ENCODE data around the gene MCMBP. TPM values are rescaled to one million over a fixed set of nuclear protein-coding genes. Genes with fewer than 3 reads are reported as not detected.
A peak's percentile ranks its signal among the peaks of the same experiment; 100 is the strongest.
"Not testable (repeated sequence)": the region's sequence is repeated elsewhere in the genome, so short reads cannot be mapped to it uniquely, and the experiment has no call there.

Gene MCMBP, protein sequence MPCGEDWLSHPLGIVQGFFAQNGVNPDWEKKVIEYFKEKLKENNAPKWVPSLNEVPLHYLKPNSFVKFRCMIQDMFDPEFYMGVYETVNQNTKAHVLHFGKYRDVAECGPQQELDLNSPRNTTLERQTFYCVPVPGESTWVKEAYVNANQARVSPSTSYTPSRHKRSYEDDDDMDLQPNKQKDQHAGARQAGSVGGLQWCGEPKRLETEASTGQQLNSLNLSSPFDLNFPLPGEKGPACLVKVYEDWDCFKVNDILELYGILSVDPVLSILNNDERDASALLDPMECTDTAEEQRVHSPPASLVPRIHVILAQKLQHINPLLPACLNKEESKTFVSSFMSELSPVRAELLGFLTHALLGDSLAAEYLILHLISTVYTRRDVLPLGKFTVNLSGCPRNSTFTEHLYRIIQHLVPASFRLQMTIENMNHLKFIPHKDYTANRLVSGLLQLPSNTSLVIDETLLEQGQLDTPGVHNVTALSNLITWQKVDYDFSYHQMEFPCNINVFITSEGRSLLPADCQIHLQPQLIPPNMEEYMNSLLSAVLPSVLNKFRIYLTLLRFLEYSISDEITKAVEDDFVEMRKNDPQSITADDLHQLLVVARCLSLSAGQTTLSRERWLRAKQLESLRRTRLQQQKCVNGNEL
- 10 to 100 TPM; 24.8 to 30.9 (median 28.3) TPM for total RNA-seq
- 15.4 TPM for polyA plus RNA-seq
- long read RNA-seq, donor 1, full-length matches to known transcripts: 61 of 86 reads
- long read RNA-seq, donor 1, partial matches to known transcripts: 7 of 86 reads
- long read RNA-seq, donor 1, other reads (novel, unspliced or antisense): 18 of 86 reads
- long read RNA-seq, donor 2, full-length matches to known transcripts: 25 of 30 reads
- long read RNA-seq, donor 2, partial matches to known transcripts: 3 of 30 reads
- long read RNA-seq, donor 2, other reads (novel, unspliced or antisense): 2 of 30 reads
- long read RNA-seq, donor 3, full-length matches to known transcripts: 4 of 13 reads
- long read RNA-seq, donor 3, partial matches to known transcripts: 6 of 13 reads
- long read RNA-seq, donor 3, other reads (novel, unspliced or antisense): 3 of 13 reads
- long read RNA-seq, donor 4, full-length matches to known transcripts: 29 of 41 reads
- long read RNA-seq, donor 4, partial matches to known transcripts: 3 of 41 reads
- long read RNA-seq, donor 4, other reads (novel, unspliced or antisense): 9 of 41 reads

DNA sequence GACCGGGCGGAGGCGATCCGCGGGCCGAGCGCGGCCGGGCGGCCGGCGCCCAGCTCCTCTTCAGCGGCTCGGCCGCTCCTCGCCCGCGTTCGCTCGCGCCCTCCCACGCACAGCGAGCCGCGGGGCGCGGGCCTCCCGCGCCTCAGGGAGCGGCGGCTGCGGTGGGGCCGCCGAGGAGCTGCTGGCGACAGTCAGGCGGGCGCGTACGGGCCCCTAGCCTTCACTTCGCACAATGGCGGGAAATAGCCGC lies at the start of gene MCMBP:
MCMBP (minus strand) TSS at position 234 of the 250 bp plus-strand sequence. CDS start 259 bp downstream, outside the sequence.
- peak within 1 kb of the TSS; percentile 94 for H3K4me3 ChIP-seq (ENCODE audit: low read length)
- no peaks in the 10 kb centered on the region for H3K9me3 ChIP-seq (ENCODE audit: control insufficient read depth, low read length)
- intact Hi-C loops (cut with DNase I): no loop called here
- peaks cover 2% of the 10 kb centered on the region for H3K4me1 ChIP-seq (ENCODE audit: control insufficient read depth, insufficient read depth, low read length)
- H3K27ac ChIP-seq (ENCODE audit: low read length): peak within 1 kb of the TSS; percentile 92
- ATAC-seq (no peak), DNase-seq (no peak)
- no peaks in the 10 kb centered on the region for H3K27me3 ChIP-seq (ENCODE audit: control insufficient read depth, insufficient read depth)
- under 1% methylated on average over 42 of the region's 42 CpGs for WGBS

DNA sequence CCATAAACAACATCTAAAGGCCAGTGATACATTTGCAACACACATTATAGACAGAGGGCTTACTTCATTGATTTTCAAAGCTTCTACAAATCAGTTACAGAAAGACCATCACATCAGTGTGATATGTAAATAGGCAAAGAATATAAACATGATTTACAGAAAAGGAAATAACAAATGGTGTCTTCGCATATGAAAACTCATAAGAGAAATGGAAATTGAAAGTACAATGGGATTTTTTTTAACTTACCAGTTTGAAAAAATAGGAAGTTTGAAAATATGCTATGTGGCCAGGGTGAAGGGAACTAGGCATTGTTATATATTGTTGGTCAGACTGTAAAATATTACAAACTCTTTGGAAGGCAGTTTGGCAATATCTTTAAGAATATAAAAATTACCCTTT lies 47.2 kb upstream of the MCMBP start:
- ATAC-seq: no peak
- Histone ChIP-seq H3K4me3 (ENCODE audit: low read length) (no peak overlapping the region), H3K9me3 (ENCODE audit: control insufficient read depth, low read length) (no peaks in the 10 kb centered on the region), H3K27me3 (ENCODE audit: control insufficient read depth, insufficient read depth) (no peaks in the 10 kb centered on the region), H3K27ac (ENCODE audit: low read length) (no peak overlapping the region), H3K4me1 (ENCODE audit: control insufficient read depth, insufficient read depth, low read length) (no peaks in the 10 kb centered on the region)
- 93% methylated on average over 1 of the region's 1 CpG for WGBS
- intact Hi-C loops (cut with DNase I): no loop called here
- DNase-seq: no peak

DNA sequence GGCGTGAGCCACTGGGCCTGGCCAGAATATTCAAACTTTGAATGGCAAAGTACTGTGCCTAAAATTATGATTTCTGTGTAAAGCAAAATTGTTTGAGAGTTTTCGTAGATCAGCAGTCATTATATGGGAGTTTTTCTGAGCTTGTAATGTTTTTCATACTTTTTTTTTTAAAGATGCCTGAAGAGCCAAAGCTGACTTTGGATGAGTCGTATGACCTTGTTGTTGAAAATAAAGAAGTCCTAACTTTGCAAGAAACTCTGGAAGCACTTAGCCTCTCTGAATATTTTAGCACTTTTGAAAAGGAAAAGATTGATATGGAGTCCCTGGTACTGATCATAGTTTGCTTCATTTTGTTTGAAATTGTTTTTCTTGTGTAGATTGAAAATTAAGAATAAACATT lies 46.6 kb upstream of the MCMBP start:
- intact Hi-C loops (cut with DNase I): no loop called here
- Histone ChIP-seq H3K27me3 (ENCODE audit: control insufficient read depth, insufficient read depth) (no peaks in the 10 kb centered on the region), H3K27ac (ENCODE audit: low read length) (no peak overlapping the region), H3K9me3 (ENCODE audit: control insufficient read depth, low read length) (no peaks in the 10 kb centered on the region), H3K4me1 (ENCODE audit: control insufficient read depth, insufficient read depth, low read length) (no peaks in the 10 kb centered on the region), H3K4me3 (ENCODE audit: low read length) (no peak overlapping the region)
- DNase-seq (no peak), ATAC-seq (no peak)
- 90% methylated on average over 3 of the region's 3 CpGs for WGBS

DNA sequence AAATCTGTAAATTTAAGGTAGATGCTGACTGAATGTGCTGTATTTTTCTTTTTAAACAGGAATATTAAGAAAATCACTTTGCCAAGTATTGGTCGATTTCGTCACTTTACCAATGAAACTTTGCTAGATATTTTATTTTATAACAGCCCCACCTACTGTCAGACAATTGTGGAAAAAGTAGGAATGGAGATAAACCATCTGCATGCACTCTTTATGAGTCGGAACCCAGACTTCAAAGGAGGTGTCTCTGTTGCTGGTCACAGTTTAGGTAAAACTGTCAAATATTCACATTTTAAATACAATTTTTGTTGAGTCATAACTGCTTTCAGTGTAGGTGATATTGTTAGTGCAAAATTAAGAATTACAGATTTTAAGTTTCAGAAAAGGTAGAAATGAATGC lies 45.1 kb upstream of the MCMBP start:
- Histone ChIP-seq H3K27me3 (ENCODE audit: control insufficient read depth, insufficient read depth) (no peaks in the 10 kb centered on the region), H3K27ac (ENCODE audit: low read length) (no peak overlapping the region), H3K4me1 (ENCODE audit: control insufficient read depth, insufficient read depth, low read length) (no peaks in the 10 kb centered on the region), H3K9me3 (ENCODE audit: control insufficient read depth, low read length) (no peaks in the 10 kb centered on the region), H3K4me3 (ENCODE audit: low read length) (no peak overlapping the region)
- ATAC-seq: no peak
- intact Hi-C loops (cut with DNase I): no loop called here
- no peak for DNase-seq
- WGBS: 77% methylated on average over 3 of the region's 3 CpGs

DNA sequence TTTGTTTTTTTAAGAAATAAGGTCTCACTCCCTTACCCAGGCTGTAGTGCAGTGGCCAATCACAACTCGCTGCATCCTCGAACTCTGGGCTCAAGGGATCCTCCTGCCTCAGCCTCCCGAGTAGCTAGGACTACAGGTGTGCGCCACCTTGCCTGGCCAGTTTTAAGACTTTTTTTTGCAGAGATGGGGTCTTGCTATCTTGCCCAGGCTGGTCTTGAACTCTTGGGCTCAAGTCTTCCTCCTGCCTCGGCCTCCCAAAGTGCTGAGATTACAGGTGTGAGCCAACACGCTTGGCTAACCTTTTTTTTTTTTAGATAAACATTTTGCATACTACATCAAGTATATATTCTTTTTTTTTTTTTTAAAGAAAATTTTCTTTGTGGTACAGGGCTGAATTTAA lies 38.0 kb upstream of the MCMBP start:
- no peak overlapping the region for H3K27ac ChIP-seq (ENCODE audit: low read length)
- WGBS: 97% methylated on average over 6 of the region's 6 CpGs
- DNase-seq: no peak
- no peaks in the 10 kb centered on the region for H3K27me3 ChIP-seq (ENCODE audit: control insufficient read depth, insufficient read depth)
- intact Hi-C loops (cut with DNase I): no loop called here
- H3K4me3 ChIP-seq (ENCODE audit: low read length): no peak overlapping the region
- no peaks in the 10 kb centered on the region for H3K9me3 ChIP-seq (ENCODE audit: control insufficient read depth, low read length)
- ATAC-seq: no peak
- no peaks in the 10 kb centered on the region for H3K4me1 ChIP-seq (ENCODE audit: control insufficient read depth, insufficient read depth, low read length)

DNA sequence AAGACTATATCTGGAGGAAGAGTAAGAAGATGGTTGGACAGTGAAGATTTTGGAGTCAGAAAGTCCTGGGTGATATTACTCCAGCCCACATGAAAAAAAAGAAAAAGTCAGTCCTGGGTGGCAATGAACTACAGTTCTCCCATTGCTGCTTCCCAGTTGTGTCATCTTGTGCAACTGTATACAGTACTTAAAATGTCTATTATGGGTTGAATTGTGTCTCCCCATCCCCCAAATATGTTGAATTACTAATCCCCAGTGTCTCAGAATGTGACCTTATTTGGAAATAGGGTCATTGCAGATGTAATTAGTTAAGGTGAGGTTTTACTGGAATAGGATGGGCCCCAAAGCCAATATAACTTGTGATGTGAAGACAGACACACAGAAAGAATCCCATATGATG lies 35.5 kb upstream of the MCMBP start:
- intact Hi-C loops (cut with DNase I): no loop called here
- H3K4me3 ChIP-seq (ENCODE audit: low read length): no peak overlapping the region
- no peak for ATAC-seq
- no peaks in the 10 kb centered on the region for H3K4me1 ChIP-seq (ENCODE audit: control insufficient read depth, insufficient read depth, low read length)
- no peaks in the 10 kb centered on the region for H3K9me3 ChIP-seq (ENCODE audit: control insufficient read depth, low read length)
- no peak overlapping the region for H3K27ac ChIP-seq (ENCODE audit: low read length)
- no peaks in the 10 kb centered on the region for H3K27me3 ChIP-seq (ENCODE audit: control insufficient read depth, insufficient read depth)
- DNase-seq: no peak

DNA sequence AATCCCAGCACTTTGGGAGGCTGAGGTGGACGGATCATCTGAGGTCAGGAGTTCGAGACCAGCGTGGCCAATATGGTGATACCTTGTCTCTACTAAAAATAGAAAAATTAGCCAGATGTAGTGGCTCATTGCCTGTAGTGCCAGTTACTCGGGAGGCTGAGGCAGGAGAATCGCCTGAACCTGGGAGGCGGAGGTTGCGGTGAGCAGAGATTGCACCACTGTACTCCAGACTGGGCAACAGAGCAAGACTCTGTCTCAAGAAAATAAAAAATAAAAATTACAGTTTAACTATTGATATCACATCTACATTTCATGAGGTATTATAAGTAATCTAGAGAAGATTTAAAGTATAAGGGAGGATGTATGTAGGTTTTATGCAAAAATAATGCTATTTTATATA lies 35.1 kb upstream of the MCMBP start:
- ATAC-seq; intact Hi-C loops (cut with DNase I); DNase-seq; H3K4me3 ChIP-seq (ENCODE audit: low read length); H3K27ac ChIP-seq (ENCODE audit: low read length); H3K4me1 ChIP-seq (ENCODE audit: control insufficient read depth, insufficient read depth, low read length); H3K27me3 ChIP-seq (ENCODE audit: control insufficient read depth, insufficient read depth); H3K9me3 ChIP-seq (ENCODE audit: control insufficient read depth, low read length): not testable (repeated sequence)
- WGBS: 97% methylated on average over 7 of the region's 7 CpGs

DNA sequence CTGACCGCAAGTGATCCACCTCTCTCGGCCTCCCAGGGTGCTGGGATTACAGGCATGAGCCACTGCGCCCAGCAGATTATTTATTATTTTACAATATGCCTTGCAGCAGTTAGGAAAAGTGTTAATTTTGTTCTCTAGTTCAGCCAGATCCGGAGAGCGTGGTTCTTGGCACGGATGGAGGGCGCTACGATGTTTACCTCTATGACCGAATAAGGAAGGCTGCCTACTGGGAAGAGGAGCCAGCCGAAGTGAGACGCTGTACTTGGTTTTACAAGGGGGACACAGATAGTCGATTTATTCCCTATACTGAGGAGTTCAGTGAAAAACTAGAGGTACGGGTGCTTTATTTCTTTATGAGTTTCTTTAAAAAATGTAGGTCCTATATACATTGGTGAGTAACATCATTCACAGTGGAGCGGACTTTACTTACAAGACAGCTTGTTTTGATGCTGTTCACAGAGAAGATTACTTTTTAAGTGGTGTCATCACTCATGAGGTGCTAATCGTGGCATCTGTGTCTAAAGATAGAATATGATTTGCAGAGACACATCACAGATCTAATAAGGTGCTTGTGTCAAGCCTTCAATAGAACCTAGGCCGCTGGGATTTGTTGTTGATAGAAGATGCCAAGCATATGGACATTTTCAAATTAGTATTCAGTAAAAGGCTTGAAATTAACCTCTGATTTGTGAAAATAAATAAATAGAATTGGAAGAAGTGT lies 31.5 kb upstream of the MCMBP start:
- Histone ChIP-seq H3K4me1 (ENCODE audit: control insufficient read depth, insufficient read depth, low read length) (no peaks in the 10 kb centered on the region), H3K27me3 (ENCODE audit: control insufficient read depth, insufficient read depth) (no peaks in the 10 kb centered on the region), H3K27ac (ENCODE audit: low read length) (peak overlapping the region; percentile 13), H3K4me3 (ENCODE audit: low read length) (no peak overlapping the region), H3K9me3 (ENCODE audit: control insufficient read depth, low read length) (no peaks in the 10 kb centered on the region)
- intact Hi-C loops (cut with DNase I): no loop called here
- DNase-seq: no peak
- peak in 1 of 2 donors; percentile 55 for ATAC-seq
- 74% methylated on average over 16 of the region's 16 CpGs for WGBS

DNA sequence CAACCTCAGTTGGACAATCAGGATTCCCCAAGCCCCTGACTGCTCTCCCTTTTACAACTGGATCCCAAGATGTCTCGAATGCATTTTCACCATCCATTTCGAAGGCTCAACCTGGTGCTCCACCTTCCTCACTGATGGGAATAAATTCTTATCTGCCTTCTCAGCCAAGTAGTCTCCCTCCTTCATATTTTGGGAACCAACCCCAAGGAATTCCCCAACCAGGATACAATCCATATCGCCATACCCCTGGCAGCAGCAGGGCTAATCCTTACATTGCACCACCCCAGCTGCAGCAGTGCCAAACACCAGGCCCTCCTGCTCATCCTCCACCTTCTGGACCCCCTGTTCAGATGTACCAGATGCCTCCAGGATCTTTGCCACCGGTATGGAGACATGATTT lies 25.9 kb upstream of the MCMBP start:
- H3K27ac ChIP-seq (ENCODE audit: low read length): no peak overlapping the region
- intact Hi-C loops (cut with DNase I): no loop called here
- no peak for DNase-seq
- ATAC-seq: no peak
- no peaks in the 10 kb centered on the region for H3K27me3 ChIP-seq (ENCODE audit: control insufficient read depth, insufficient read depth)
- H3K4me3 ChIP-seq (ENCODE audit: low read length): no peak overlapping the region
- no peaks in the 10 kb centered on the region for H3K4me1 ChIP-seq (ENCODE audit: control insufficient read depth, insufficient read depth, low read length)
- no peaks in the 10 kb centered on the region for H3K9me3 ChIP-seq (ENCODE audit: control insufficient read depth, low read length)
- WGBS: 90% methylated on average over 4 of the region's 4 CpGs

DNA sequence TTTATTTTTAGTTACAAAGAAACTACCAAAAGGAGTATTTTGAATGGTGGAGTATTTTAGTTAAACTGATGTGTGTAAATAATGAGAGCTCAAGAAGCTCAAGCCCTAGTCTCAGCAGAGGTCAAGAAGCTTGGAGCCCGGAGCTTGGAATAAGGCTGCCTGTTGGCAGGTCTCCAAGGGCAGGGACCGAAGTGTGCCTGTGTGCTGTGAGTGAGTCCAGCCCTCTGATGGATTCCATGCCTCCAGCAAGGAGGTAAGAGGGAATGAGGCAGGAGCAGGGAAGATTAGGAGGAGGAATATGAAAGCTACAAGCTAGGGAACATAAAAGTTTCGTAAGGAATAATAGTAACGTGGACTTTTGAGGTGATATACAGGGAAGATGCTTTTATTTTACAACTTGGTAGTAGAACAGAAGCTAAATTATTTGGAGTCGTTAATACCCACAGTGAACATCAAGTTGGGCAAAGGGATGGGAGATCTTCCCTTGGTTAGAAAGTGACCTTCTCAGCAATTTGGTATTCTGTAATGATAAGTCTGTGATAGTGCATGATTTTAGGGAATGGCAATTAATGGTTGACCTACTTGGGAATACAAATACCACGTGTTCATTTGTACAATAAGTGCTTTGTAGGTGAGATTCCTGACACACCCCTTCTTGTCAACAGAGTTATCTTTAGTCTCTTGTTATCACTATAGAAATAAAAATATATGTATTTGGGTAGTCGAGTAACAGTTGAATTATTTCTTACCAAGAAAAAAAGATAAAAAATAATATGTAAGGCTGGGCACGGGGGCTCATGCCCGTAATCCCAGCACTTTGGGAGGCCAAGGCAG lies 24.5 kb upstream of the MCMBP start:
- no peaks in the 10 kb centered on the region for H3K9me3 ChIP-seq (ENCODE audit: control insufficient read depth, low read length)
- no peak overlapping the region for H3K4me3 ChIP-seq (ENCODE audit: low read length)
- no peaks in the 10 kb centered on the region for H3K4me1 ChIP-seq (ENCODE audit: control insufficient read depth, insufficient read depth, low read length)
- DNase-seq: peak; percentile 79 to 90 (median 83)
- peak overlapping the region; percentile 20 for H3K27ac ChIP-seq (ENCODE audit: low read length)
- no peaks in the 10 kb centered on the region for H3K27me3 ChIP-seq (ENCODE audit: control insufficient read depth, insufficient read depth)
- peak; percentile 44 to 46 for ATAC-seq
- 53% methylated on average over 9 of the region's 9 CpGs for WGBS
- intact Hi-C loops (cut with DNase I): no loop called here
